GM18505 (cell line): ENCODE data around the gene KLF17.
"Not testable (repeated sequence)": the region's sequence is repeated elsewhere in the genome, so short reads cannot be mapped to it uniquely, and the experiment has no call there.

ENCODE experiments used
- ATAC-seq: cut with Tn5 transposase; IDR thresholded peaks from one replicate; pipeline ENCODE4 v1.9.1; 2021; ENCODE audit not compliant: unreplicated experiment
- POLR2A ChIP-seq: IDR thresholded peaks from 4 replicates; pipeline ENCODE4 v1.6.1; 2011; ENCODE audit warnings: borderline replicate concordance; ENCODE audit not compliant: insufficient read depth, insufficient read length; ENCODE audit errors: extremely low read depth

Gene KLF17

GRCh38 chr1:44090429-44091252, 28.0 kb upstream of the KLF17 start:
- no peak for TF ChIP-seq POLR2A
- no peak for ATAC-seq

- no peak for ATAC-seq
- TF ChIP-seq POLR2A, result no peak
Observed at GRCh38 chr1:44094047-44094446, 24.6 kb upstream of the KLF17 start.

- no peak for TF ChIP-seq POLR2A
- no peak for ATAC-seq
Observed at GRCh38 chr1:44100183-44100868, 18.3 kb upstream of the KLF17 start.

DNA sequence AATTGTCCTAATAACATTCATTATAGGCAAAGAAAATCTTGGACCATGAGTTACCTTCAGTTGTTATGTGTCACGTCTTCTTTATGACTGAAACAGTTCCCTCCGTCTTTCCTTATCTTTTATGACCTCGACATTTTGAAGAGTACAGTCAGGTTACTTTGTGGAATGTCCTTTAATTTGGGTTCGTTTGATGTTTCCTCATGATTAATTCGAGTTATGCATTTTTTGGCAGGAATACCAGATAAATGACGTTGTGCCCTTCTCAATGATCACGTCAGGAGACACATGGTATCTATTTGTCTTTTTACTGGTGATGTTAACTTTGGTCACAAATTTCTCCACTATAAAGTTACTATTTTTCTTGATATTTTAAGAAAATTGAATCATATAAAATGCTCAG, 17.3 kb upstream of the KLF17 start:
- no peak for ATAC-seq
- no peak for TF ChIP-seq POLR2A

DNA sequence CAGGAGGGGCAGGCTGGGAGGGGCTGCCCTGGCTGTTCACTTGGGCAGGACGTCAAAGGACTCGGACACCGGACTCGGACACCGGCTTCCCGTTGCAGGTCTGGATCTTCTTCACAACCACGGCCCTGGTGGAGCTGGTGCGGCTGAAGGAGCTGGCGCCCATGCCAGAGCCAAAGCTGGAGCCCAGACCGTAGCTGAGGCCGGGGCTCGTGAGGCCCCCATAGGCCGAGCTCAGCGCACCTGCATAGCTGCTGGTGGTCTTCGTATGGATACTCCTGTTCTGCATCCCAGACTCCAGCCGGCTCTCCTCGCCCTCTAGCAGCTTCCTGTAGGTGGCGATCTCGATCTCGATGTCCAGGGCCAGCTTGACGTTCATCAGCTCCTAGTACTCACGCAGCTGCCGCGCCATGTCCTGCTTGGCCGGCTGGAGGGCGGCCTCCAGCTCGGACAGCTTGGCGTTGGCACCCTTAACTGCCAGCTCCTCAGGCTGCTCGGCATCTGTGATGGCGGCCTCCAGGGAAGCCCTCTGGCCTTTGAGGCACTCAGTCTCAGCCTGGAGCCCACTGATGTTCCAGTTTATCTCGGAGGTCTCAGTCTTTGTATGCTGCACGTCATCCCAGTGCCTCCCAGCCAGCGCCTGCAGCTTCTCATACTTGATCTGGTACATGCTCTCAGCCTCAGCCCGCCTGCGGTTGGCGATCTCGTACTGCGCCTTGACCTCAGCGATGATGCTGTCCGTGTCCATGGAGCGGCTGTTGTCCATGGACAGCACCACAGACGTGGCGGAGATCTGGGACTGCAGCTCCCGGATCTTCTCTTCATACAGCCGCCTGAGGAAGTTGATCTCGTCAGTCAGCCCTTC, 15.1 kb upstream of the KLF17 start:
- TF ChIP-seq POLR2A, result no peak
- ATAC-seq, result no peak

DNA sequence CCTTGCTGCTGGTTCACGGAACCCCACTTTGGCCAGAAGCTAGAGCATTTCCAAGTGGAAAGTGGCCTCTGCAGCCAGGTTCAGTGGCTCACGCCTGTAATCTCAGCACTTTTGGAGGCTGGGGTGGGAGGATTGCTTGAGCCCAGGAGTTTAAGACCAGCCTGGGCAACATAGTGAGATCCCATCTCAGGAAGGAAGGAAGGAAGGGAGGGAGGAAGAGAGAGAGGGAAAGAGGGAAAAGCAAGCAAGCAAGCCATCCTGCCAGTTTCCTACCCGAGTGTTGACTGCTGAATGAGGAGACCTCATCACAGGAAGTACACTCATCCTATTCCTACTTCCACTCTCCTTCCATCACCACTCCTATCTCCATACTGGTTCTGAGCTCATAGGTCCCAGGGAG, 12.8 kb upstream of the KLF17 start:
- no peak for TF ChIP-seq POLR2A
- ATAC-seq, result no peak

GRCh38 chr1:44108241-44108640, 10.4 kb upstream of the KLF17 start:
- TF ChIP-seq POLR2A, result no peak
- no peak for ATAC-seq

DNA sequence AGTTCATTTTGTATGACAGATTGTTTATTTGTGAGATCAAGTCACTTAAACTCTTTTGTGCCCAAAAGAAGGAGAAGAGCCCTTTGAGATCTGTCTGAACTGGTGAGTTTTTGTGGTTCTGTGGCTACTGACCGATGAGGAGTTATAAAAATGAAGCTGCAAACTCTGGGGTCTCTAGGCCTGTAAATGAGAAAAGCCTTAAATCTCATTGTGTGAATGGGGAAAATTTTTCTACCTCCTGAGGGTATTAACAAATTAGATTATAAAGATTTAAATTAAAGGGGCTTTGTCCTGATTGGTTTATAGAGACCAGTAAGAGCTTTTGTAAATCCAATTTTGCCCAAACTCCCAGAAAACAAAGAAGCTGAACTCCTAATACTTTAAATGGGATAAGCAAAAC, 9.7 kb upstream of the KLF17 start:
- no peak for TF ChIP-seq POLR2A
- ATAC-seq, result no peak

DNA sequence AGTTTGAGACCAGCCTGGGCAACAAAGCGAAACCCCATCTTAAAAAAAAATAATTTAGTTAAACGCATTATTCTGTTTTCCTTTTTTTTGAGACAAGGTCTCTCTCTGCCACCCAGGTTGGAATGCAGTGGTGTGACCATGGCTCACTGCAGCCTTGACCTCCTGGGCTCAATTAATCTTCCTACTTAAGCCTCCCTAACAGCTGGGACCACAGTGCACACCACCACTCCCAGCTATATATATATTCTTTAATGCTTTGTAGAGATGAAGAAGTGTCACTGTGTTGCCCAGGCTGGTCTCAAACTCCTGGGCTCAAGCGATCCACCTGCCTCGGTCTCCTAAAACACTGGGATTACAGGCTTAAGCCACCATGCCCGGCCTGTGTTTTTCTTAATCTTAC, 7.7 kb upstream of the KLF17 start:
- ATAC-seq, result no peak

GRCh38 chr1:44111861-44112260, 6.8 kb upstream of the KLF17 start:
- no peak for ATAC-seq
- TF ChIP-seq POLR2A, result no peak

More for the DNA sequence above, 7.7 kb upstream of the KLF17 start:
- TF ChIP-seq POLR2A, result no peak

- TF ChIP-seq POLR2A, result no peak
- ATAC-seq, result no peak
Observed at GRCh38 chr1:44112486-44112885, 6.1 kb upstream of the KLF17 start.

- TF ChIP-seq POLR2A, result no peak
- no peak for ATAC-seq
Observed at GRCh38 chr1:44113095-44113609, 5.5 kb upstream of the KLF17 start.

GRCh38 chr1:44114098-44114497, 4.5 kb upstream of the KLF17 start:
- TF ChIP-seq POLR2A, result no peak
- ATAC-seq, result no peak

DNA sequence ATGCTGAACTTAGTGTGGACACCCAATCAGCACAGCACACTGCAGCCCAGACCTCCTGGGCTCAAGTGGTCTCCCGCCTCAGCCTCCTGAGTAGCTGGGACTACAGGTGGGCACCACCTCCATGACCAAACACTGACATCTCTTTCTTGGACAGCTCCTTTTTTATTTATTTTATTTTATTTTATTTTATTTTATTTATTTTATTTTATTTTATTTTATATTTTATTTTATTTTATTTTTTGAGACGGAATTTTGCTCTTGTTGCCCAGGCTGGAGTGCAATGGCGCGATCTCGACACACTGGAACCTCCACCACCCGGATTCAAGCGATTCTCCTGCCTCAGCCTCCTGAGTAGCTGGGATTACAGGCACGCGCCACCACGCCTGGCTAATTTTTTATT, 1.3 kb upstream of the KLF17 start:
- ATAC-seq, result not testable (repeated sequence)

DNA sequence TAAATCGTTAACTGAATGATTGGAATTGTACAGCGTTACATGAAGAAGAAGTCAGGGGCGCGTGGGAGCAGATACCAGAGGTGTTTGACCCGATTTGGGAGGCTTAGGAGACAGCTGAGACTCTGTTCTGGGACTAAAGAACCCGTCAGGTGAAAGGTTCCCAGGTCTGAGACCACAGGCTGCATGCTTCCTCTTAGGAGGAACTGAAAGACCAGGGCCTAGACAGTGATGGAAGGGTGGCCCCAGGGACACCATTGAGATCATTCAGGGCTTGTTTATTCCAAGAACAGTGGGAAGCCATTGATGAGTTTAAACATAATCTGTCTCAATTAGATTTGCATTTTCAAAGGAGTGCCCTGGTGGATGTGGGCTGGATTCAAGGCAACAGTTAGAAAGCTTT, 904 bp downstream of the KLF17 start:
- TF ChIP-seq POLR2A, result no peak
- ATAC-seq, result no peak
